ENCODE results near the gene RAB35. TPM values are rescaled to one million over a fixed set of nuclear protein-coding genes. Genes with fewer than 3 reads are reported as not detected.

The RAB35 gene
- total and polyA plus RNA-seq, 2 experiments from 2014 or later = 9.9 to 16.9 TPM

DNA sequence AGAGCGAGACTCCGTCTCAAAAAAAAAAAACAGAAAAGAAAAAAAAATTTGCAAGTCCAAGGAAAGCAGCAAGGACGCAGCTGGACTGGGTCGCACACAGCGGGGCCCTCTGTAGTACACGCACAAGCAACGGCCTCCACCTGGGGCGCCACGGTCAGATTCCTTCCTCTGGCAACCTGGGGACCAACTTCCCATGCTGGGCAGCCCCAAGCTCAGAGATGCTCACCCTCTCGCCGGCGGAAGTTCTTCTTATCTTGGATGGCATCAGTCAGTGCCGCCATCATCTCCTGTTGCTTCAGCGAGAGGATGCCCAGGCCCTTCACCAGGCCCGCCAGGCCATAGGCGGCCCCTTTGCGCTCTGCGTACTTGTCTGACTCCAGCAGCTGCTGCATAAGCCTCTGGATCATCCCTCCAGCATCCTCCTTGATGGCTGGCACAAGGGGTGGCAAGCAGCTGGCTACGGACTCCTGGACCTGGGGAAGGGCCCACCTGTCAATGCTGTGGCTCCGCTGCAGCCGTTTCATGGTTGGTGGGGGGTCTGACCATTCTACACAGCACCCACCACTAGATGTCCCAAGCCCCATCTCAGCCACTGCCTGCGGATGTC, 34.5 kb upstream of the RAB35 start:
- H3K36me3 Mint-ChIP-seq (ENCODE audit: low read depth) = peaks cover 90% of the 10 kb centered on the region
- Histone ChIP-seq H3F3A (replicated peaks; ENCODE audit: low read depth) (0 out of 2 replicates have a peak, but pooled peaks cover 7% of the 10 kb centered on the region), H3K9me2 (ENCODE audit: insufficient read depth) (no peaks in the 10 kb centered on the region), H3K27ac (ENCODE audit: low read depth) (no peak overlapping the region), H2AFZ (no peak overlapping the region), H3K27me3 (ENCODE audit: insufficient read depth) (no peaks in the 10 kb centered on the region), H3K4me3 (no peak overlapping the region), H3K4me2 (no peak overlapping the region), H3K36me3 (ENCODE audit: insufficient read depth) (peaks cover 76% of the 10 kb centered on the region), H3K79me2 (replicated peaks; ENCODE audit: insufficient read depth) (no peaks in the 10 kb centered on the region), H4K20me1 (replicated peaks; ENCODE audit: insufficient read depth) (no peaks in the 10 kb centered on the region), H3K4me1 (ENCODE audit: insufficient read depth) (no peaks in the 10 kb centered on the region)
- ATAC-seq = peak; percentile 27; the same call in 1 of the 3 replicates
- H3K27ac Mint-ChIP-seq = no peak overlapping the region
- DNase-seq (ENCODE audit: low spot score) = no peak
- H3K4me1 Mint-ChIP-seq = no peaks in the 10 kb centered on the region
- H3K4me3 Mint-ChIP-seq = no peak overlapping the region
- TF ChIP-seq, protein P1, sequence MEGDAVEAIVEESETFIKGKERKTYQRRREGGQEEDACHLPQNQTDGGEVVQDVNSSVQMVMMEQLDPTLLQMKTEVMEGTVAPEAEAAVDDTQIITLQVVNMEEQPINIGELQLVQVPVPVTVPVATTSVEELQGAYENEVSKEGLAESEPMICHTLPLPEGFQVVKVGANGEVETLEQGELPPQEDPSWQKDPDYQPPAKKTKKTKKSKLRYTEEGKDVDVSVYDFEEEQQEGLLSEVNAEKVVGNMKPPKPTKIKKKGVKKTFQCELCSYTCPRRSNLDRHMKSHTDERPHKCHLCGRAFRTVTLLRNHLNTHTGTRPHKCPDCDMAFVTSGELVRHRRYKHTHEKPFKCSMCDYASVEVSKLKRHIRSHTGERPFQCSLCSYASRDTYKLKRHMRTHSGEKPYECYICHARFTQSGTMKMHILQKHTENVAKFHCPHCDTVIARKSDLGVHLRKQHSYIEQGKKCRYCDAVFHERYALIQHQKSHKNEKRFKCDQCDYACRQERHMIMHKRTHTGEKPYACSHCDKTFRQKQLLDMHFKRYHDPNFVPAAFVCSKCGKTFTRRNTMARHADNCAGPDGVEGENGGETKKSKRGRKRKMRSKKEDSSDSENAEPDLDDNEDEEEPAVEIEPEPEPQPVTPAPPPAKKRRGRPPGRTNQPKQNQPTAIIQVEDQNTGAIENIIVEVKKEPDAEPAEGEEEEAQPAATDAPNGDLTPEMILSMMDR (conservative IDR thresholded peaks at IDR 0.05; ENCODE audit: low read depth in 2 of 2) = no peak
- TF ChIP-seq EZH2phosphoT487 (IDR thresholded peaks at IDR 0.05; ENCODE audit: unreplicated experiment) (no peak), ZNF331 (CRISPR knock-in tag; IDR thresholded peaks at IDR 0.05; ENCODE audit: low read depth) (no peak), JUNB (IDR thresholded peaks at IDR 0.05; ENCODE audit: unreplicated experiment) (no peak)
- TF ChIP-seq, protein P2, sequence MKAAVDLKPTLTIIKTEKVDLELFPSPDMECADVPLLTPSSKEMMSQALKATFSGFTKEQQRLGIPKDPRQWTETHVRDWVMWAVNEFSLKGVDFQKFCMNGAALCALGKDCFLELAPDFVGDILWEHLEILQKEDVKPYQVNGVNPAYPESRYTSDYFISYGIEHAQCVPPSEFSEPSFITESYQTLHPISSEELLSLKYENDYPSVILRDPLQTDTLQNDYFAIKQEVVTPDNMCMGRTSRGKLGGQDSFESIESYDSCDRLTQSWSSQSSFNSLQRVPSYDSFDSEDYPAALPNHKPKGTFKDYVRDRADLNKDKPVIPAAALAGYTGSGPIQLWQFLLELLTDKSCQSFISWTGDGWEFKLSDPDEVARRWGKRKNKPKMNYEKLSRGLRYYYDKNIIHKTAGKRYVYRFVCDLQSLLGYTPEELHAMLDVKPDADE (IDR thresholded peaks at IDR 0.05) = no peak
- peaks cover 2% of the 10 kb centered on the region for H3K27me3 Mint-ChIP-seq (ENCODE audit: insufficient read depth, low read depth, poor library complexity)
- H3K9me3 Mint-ChIP-seq = no peaks in the 10 kb centered on the region; the same call in 2 of the 3 replicates

DNA sequence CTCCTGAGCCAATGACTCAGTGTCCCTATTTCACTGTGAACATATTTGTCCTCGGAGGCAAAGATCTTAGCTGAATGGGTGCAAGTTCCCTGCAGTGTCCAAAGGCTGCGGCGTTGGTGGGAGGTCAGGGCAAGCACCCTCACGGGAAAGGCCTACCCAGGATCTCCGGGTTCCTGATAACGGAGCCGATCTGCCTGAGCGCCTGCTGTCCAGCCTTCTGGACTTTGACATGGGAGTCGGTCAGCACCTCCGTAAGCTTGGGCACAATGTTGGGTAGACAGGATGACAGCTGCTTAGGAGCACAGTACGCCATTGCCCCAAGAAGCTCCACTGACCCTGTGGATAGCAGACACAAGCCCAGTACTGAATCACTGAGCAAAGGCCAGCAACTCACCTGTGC, 31.5 kb upstream of the RAB35 start:
- H3K4me1 Mint-ChIP-seq = no peaks in the 10 kb centered on the region
- H3K36me3 ChIP-seq (ENCODE audit: insufficient read depth) = peaks cover 66% of the 10 kb centered on the region

DNA sequence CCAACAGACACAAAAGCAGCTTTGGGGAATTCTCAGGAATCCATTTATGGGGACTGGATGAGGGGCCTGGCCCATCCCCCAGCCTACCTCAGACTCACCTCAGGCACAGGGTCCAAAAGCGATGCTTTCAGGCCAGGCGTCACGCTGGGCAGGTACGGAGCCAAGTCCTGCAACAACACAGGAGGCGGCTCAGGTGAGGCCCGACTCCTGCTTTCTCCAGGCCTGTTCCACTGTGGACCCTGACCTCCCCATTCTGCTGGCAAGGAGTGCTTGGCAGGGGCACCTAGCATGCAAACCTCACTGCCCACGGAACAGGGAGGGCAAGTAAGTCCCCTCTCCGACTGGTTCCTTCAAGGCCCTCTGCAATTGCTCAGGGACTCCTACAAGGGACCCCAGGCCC, 28.6 kb upstream of the RAB35 start:
- Mint-ChIP-seq H3K27ac (no peak overlapping the region), H3K27me3 (ENCODE audit: insufficient read depth, low read depth, poor library complexity) (peaks cover 4% of the 10 kb centered on the region), H3K9me3 (no peaks in the 10 kb centered on the region), H3K4me3 (no peak overlapping the region), H3K36me3 (ENCODE audit: low read depth) (peaks cover 96% of the 10 kb centered on the region), H3K4me1 (no peaks in the 10 kb centered on the region)
- TF ChIP-seq NANOG (IDR thresholded peaks at IDR 0.05; ENCODE audit: borderline replicate concordance) (no peak), JUNB (IDR thresholded peaks at IDR 0.05; ENCODE audit: unreplicated experiment) (no peak), EZH2phosphoT487 (IDR thresholded peaks at IDR 0.05; ENCODE audit: unreplicated experiment) (no peak), STAT1 (IDR thresholded peaks at IDR 0.05; ENCODE audit: unreplicated experiment) (no peak), EZH2 (IDR thresholded peaks at IDR 0.05; ENCODE audit: low read depth, unreplicated experiment) (no peak), ZNF114 (CRISPR knock-in tag; IDR thresholded peaks at IDR 0.05) (no peak)
- TF ChIP-seq, protein P3, sequence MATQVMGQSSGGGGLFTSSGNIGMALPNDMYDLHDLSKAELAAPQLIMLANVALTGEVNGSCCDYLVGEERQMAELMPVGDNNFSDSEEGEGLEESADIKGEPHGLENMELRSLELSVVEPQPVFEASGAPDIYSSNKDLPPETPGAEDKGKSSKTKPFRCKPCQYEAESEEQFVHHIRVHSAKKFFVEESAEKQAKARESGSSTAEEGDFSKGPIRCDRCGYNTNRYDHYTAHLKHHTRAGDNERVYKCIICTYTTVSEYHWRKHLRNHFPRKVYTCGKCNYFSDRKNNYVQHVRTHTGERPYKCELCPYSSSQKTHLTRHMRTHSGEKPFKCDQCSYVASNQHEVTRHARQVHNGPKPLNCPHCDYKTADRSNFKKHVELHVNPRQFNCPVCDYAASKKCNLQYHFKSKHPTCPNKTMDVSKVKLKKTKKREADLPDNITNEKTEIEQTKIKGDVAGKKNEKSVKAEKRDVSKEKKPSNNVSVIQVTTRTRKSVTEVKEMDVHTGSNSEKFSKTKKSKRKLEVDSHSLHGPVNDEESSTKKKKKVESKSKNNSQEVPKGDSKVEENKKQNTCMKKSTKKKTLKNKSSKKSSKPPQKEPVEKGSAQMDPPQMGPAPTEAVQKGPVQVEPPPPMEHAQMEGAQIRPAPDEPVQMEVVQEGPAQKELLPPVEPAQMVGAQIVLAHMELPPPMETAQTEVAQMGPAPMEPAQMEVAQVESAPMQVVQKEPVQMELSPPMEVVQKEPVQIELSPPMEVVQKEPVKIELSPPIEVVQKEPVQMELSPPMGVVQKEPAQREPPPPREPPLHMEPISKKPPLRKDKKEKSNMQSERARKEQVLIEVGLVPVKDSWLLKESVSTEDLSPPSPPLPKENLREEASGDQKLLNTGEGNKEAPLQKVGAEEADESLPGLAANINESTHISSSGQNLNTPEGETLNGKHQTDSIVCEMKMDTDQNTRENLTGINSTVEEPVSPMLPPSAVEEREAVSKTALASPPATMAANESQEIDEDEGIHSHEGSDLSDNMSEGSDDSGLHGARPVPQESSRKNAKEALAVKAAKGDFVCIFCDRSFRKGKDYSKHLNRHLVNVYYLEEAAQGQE (IDR thresholded peaks at IDR 0.05; ENCODE audit: unreplicated experiment) = no peak
- Histone ChIP-seq H2AFZ (no peak overlapping the region), H3F3A (replicated peaks; ENCODE audit: low read depth) (peaks cover 2% of the 10 kb centered on the region; the same call in 1 of the 2 replicates), H3K4me1 (ENCODE audit: insufficient read depth) (no peaks in the 10 kb centered on the region), H3K27ac (ENCODE audit: low read depth) (no peak overlapping the region), H4K20me1 (replicated peaks; ENCODE audit: insufficient read depth) (peaks cover 5% of the 10 kb centered on the region), H3K4me2 (no peak overlapping the region), H3K27me3 (ENCODE audit: insufficient read depth) (no peaks in the 10 kb centered on the region), H3K9me2 (ENCODE audit: insufficient read depth) (no peaks in the 10 kb centered on the region), H3K4me3 (no peak overlapping the region), H3K79me2 (replicated peaks; ENCODE audit: insufficient read depth) (no peaks in the 10 kb centered on the region), H3K36me3 (ENCODE audit: insufficient read depth) (peaks cover 68% of the 10 kb centered on the region)
- ATAC-seq = no peak
- no peak for DNase-seq (ENCODE audit: low spot score)

More for the DNA sequence above, 31.5 kb upstream of the RAB35 start:
- Mint-ChIP-seq H3K27ac (no peak overlapping the region), H3K27me3 (ENCODE audit: insufficient read depth, low read depth, poor library complexity) (peaks cover 2% of the 10 kb centered on the region), H3K4me3 (no peak overlapping the region), H3K9me3 (no peaks in the 10 kb centered on the region), H3K36me3 (ENCODE audit: low read depth) (peaks cover 92% of the 10 kb centered on the region)
- Histone ChIP-seq H4K20me1 (replicated peaks; ENCODE audit: insufficient read depth) (peaks cover 1% of the 10 kb centered on the region), H3K4me3 (no peak overlapping the region), H3F3A (replicated peaks; ENCODE audit: low read depth) (peaks cover 5% of the 10 kb centered on the region; the same call in 1 of the 2 replicates), H2AFZ (no peak overlapping the region), H3K27me3 (ENCODE audit: insufficient read depth) (no peaks in the 10 kb centered on the region), H3K79me2 (replicated peaks; ENCODE audit: insufficient read depth) (no peaks in the 10 kb centered on the region), H3K4me2 (no peak overlapping the region), H3K4me1 (ENCODE audit: insufficient read depth) (no peaks in the 10 kb centered on the region), H3K27ac (ENCODE audit: low read depth) (no peak overlapping the region), H3K9me2 (ENCODE audit: insufficient read depth) (no peaks in the 10 kb centered on the region)
- no peak for TF ChIP-seq JUNB (IDR thresholded peaks at IDR 0.05; ENCODE audit: unreplicated experiment)
- TF ChIP-seq NANOG (IDR thresholded peaks at IDR 0.05; ENCODE audit: borderline replicate concordance) = no peak
- ATAC-seq = no peak
- DNase-seq (ENCODE audit: low spot score) = no peak

Data from GM23338 (cell line).